ENCODE data around the gene DNHD1.

The DNHD1 gene

DNA sequence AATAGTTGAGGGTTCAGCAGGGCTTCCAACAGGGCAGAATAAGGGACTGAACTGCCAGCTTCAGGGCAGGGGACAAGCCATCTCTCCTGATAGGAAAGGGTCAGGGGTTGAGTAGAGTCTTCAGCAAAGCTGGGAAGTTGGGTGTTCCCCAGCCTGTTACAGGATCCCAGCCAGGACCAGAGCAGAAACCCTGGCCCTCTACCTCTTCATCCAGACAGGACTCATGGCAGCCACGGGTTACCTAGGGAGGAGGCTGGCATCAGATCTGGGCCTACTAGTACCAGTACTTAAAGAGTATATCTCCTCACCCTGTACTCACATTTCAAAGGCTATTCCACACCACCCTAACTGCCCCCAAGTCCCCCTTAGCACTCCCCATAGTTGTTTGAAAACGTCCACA, 117.4 kb downstream of the DNHD1 start:
- DNase-seq: no peak

DNA sequence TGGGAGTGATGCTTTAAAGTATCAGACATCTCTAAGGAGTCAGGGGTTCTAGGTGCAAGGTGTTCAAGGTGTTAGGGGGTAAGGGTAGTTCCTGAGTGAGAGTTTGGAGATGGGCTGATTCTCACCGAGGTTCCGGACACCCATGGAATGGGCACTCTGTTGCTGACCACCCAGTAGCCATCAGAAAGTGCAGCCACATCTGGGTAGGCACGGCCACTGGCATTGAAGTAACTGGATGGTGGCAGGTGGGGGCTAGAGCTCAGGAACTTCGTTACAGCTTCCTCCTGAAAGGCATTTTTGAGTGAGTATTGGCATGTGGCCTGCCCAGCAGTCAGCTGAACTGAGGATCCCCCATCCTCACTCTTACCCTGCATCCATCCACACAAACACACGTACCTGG, 118.0 kb downstream of the DNHD1 start:
- DNase-seq: no peak

DNA sequence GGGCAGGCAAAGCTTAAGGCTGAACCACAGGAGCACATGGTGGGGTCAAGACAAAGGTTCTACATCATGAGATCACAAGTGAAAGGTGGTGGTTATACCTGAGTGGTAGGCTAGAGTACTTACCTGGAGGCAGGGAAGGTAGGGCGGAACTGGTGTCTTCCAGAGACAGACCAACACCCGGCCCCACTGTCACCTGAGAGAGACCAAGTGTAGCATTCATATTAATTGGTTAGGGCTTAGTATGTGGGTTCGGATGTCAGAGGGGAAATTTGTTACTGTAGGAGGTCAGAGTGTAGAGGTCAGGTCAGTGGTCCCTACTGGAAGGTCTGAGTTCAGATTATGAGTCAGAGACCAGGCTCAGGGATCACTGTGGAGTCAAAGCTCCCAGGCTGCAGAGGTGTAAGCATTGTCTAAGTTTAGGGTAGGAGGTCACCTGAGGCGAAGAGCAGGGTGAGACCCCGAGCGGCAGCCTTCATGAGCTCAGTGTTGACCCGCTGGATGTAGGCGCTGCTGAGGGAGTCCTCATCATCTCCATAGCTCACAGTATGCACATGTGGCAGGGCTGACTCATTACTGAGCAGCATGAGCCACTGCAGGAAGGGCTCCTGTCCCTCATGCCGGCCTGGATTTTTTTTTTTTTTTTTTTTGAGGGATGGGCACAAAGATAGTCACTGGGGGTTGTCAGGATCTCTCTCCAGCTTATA, 119.0 kb downstream of the DNHD1 start:
- no peak for DNase-seq

DNA sequence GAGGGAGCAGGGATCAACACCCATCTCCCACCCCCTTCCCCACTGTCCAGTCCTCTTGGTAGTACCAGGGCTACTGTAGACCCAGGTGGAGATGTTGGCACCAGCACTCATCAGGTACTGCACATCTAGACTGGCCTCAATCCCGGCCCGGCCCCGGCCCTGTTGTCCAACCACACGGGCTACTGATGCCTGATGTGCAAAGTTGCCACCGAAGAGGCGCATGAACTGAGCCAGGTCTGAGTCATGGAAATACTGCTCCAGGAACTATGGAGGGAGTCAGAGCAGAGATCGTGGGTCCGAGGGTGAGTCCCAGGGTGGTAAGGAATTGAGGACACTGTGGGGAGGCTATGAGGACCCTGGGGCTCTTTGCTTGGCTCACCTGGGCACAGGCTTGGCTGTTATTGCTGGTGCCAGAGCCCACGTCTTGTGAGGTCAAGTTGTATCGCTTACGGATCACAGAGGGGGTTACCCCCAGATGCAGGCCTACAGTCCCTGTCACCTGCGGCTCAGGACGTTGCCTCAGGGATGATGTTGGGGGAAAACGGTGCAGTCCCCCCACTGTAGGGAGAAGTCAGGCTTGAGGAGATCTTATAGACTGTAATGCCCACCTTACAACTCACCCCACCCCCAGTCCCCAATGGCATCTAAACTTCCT, 119.6 kb downstream of the DNHD1 start:
- DNase-seq: no peak

DNA sequence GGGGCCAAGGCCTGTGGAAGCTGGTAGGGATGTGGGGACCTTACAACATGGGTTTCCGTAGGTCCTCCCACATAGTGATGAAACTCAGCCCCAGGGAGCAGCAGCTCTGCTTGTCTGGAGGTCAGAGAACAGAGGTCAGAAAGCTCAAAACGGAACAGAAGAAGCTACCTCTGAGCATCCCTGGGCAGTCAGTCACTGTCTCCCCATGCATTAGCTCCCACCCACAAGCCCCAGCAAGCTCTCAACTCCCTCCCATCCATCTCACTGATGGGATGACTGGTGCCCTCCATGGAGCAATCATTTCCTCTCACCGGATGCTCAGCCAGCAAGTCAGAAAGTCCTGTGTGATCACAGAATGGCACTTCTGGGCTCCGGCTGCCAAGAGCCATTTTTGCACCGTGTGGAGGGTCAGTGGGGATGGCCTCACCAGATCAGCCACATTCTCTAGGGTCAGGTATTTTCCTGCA, 120.3 kb downstream of the DNHD1 start:
- no peak for DNase-seq

DNA sequence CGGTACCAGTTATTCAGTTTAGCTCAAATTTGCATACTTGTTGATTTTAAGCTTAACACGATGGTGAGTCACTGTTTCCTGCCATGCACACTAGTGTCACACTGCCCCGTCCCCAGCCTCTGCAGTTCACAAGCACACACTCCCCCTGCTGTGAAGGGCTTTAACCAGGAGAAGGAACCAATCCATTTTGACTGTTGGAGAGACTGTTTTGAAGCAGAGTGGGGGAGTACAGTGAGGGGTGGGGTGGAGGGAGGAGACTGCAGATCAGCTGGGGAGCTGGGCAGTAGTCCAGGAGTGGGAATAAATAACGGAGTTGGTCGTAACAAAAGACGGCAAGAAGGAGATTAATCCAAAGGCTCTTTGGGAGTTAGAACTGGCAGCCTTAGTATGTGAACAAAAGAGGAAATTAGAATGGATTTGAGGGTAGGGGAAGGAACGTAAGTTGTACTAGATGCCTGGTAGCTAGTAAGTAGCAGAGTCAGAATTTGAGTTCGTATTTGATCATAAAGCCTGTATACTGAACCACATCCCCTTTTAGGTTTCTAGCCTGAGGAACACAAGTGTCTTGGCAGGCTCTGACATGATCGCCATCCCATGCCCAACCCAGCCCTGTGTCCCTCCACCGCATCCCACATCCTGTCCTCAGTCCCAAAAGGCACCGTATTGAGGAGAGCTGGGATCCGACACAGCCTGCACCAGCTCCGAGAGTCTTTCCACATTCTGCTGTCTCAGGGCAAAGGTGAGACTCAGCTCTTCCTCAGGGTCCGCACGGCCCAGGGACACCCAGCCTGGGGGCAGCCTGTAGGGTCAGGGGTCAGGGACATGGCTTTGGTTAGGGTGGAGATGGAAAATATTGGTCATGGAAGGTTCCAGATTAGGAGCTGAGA, 121.3 kb downstream of the DNHD1 start:
- DNase-seq: no peak

DNA sequence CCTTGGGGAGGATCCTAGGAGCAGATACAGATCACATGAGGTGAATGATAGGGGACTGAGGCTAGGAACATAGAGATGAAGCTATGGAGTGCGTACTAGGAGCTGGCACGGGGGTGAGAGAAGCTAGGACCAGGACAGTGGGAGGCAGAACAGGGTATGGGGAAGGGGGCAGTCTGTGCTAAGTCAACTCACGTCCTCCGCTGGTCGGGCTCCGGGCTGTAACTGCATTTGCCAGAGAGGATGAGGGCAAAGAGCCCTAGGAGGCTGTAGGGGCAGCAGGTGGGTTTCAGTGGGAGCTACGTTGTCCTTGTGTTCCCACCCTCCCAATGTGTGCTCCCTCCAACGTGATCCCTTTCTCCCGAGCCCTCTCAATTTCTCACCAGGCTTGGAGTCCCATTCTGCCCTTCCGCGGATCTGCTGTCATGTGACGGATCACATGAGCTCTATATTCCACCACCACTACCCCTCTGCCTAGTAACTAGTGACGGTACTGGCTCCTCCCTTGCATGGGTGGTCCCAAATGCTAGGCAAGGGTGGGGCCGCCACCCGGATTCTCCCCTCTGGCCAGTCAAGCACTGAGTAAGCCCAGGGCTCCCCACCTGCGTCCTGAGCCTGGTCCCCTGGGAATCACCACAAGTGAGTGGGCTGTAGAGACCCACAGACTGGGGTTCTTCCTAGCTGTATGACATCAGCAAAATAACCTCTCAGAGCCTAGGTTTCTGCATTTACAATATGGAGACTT, 122.1 kb downstream of the DNHD1 start, which contains the start of gene TPP1:
TPP1 (minus strand) TSS at position 419 of the 742 bp plus-strand sequence; CDS start at position 397, 22 bp downstream.
- DNase-seq: peak; percentile 77 to 93

DNA sequence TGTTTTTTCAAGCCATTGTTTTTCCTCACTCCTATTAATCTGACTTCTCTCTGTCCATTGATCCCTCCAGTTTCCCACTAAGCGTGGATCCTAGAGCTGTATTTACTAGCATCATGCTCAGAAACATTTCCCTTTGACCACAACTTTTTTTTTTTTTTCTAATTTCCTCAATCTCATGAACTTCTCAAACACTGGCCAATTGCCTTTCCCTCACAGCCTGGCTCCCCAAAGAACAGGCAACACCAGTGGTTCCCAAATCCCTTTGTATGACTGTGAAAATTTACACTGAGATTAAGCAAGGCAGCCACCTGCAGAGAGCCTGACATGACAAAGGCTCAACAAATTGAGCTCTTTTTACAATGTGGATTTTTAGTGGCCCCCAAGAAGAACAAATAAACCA, 123.6 kb downstream of the DNHD1 start:
- no peak for DNase-seq

Data from NCI-H524 (cell line).